Keratinocyte (primary cell): ENCODE measurements around the gene UTP11.

Source experiments
- CTCF ChIP-seq, 3 experiments: IDR thresholded peaks in 1 of 3; conservative IDR thresholded peaks in 1 of 3; optimal IDR thresholded peaks in 1 of 3; 2 replicates in 2 of 3; 3 replicates in 1 of 3; pipeline versions ENCODE3 to v1.5.1; 2011; ENCODE audit warnings: low read length in 3 of 3, mild to moderate bottlenecking in 3 of 3, moderate library complexity in 2 of 3, control low read depth in 1 of 3, inconsistent platforms in 1 of 3; ENCODE audit not compliant: insufficient read depth in 2 of 3; ENCODE audit errors: extremely low read depth in 1 of 3
- EZH2 ChIP-seq: IDR thresholded peaks from one replicate; pipeline ENCODE4 v1.6.1; 2012; ENCODE audit warnings: inconsistent platforms, mild to moderate bottlenecking, low read length, moderate library complexity

GRCh38 chr1:37998913-37999429 lies 13.6 kb upstream of the UTP11 start:
- TF ChIP-seq CTCF (optimal IDR thresholded peaks at IDR 0.05 in 1 of 3, IDR thresholded peaks at IDR 0.05 in 1 of 3, conservative IDR thresholded peaks at IDR 0.05 in 1 of 3; ENCODE audit: extremely low read depth in 1 of 3, insufficient read depth in 2 of 3, low read length in 3 of 3) (no peak), EZH2 (no peak)
